Left ventricle myocardium inferior (tissue), 1 donor: ENCODE data around the gene RNLS. TPM values are rescaled to one million over a fixed set of nuclear protein-coding genes. Genes with fewer than 3 reads are reported as not detected.
A peak's percentile ranks its signal among the peaks of the same experiment; 100 is the strongest.

ENCODE experiments used
- DNase-seq: peaks from one replicate; pipeline ENCODE4 v3.0.0-alpha.2; 2020
- H3K27ac ChIP-seq: fragments of 200-600 bp; replicated peaks from 2 replicates; pipeline ENCODE4 v1.8.0; 2021
- H3K27me3 ChIP-seq: fragments of 200-600 bp; 2 replicates; pipeline ENCODE4 v1.8.0; 2021; ENCODE audit warnings: low read depth
- H3K36me3 ChIP-seq: fragments of 200-600 bp; 2 replicates; pipeline ENCODE4 v1.8.0; 2021
- H3K4me1 ChIP-seq: fragments of 200-600 bp; 2 replicates; pipeline ENCODE4 v1.8.0; 2021
- H3K4me3 ChIP-seq: fragments of 200-600 bp; 2 replicates; pipeline ENCODE4 v1.8.0; 2021; ENCODE audit warnings: mild to moderate bottlenecking, moderate library complexity
- H3K9me3 ChIP-seq: fragments of 200-600 bp; replicated peaks from 2 replicates; pipeline ENCODE4 v1.8.0; 2021
- intact Hi-C: fragments of 100-400 bp; cut with micrococcal nuclease; formaldehyde crosslinking; loops from one replicate; pipeline ENCODE4 v1.11.0; 2022
- total RNA-seq: library from RNA; stranded (reverse); fragmentation: NEBNext Ultra II Directional; extraction: Animal tissue kit (Norgen Biotek cat#: 25700); gene quantifications from one replicate; pipeline ENCODE4 v1.2.1, GENCODE V29; 2021
- TF ChIP-seq, protein P1 (sequence below): fragments of 200-600 bp; IDR thresholded peaks from 2 replicates; pipeline ENCODE4 v1.8.0; 2021; ENCODE audit warnings: antibody characterized with exemption, mild to moderate bottlenecking, borderline replicate concordance
- donor health status: DM: no; HTN: yes; CAD: no; lungs with severe emphysema.

RNLS gene
- total RNA-seq, 1 donor from 2014 or later: 14.3 TPM

DNA sequence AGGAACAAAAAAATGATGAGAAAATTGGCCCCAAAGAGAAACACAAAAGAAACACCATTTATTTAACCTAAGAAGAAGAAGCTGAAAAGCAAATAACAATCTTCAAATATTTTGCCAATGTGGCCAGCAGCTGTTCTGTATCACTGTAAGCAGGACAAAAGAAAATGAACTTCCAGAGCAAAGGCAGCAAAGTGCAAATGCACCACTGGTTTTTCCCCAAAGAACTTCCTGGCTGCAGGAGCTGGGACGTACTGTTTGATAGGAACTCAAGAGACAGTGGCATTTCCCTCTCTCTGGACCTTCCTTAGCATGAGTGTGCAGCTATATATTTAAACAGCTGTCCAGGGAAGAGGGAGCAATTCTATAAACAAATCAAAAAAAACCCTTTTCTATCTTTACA is 60.4 kb downstream of the RNLS start:
- TF ChIP-seq, protein P1, sequence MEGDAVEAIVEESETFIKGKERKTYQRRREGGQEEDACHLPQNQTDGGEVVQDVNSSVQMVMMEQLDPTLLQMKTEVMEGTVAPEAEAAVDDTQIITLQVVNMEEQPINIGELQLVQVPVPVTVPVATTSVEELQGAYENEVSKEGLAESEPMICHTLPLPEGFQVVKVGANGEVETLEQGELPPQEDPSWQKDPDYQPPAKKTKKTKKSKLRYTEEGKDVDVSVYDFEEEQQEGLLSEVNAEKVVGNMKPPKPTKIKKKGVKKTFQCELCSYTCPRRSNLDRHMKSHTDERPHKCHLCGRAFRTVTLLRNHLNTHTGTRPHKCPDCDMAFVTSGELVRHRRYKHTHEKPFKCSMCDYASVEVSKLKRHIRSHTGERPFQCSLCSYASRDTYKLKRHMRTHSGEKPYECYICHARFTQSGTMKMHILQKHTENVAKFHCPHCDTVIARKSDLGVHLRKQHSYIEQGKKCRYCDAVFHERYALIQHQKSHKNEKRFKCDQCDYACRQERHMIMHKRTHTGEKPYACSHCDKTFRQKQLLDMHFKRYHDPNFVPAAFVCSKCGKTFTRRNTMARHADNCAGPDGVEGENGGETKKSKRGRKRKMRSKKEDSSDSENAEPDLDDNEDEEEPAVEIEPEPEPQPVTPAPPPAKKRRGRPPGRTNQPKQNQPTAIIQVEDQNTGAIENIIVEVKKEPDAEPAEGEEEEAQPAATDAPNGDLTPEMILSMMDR: no peak
- Histone ChIP-seq H3K27ac (peak overlapping the region; percentile 9), H3K9me3 (no peaks in the 10 kb centered on the region), H3K4me1 (peaks cover 9% of the 10 kb centered on the region), H3K27me3 (no peaks in the 10 kb centered on the region), H3K36me3 (no peaks in the 10 kb centered on the region), H3K4me3 (no peak overlapping the region)
- no peak for DNase-seq
- intact Hi-C loops: no loop called here

DNA sequence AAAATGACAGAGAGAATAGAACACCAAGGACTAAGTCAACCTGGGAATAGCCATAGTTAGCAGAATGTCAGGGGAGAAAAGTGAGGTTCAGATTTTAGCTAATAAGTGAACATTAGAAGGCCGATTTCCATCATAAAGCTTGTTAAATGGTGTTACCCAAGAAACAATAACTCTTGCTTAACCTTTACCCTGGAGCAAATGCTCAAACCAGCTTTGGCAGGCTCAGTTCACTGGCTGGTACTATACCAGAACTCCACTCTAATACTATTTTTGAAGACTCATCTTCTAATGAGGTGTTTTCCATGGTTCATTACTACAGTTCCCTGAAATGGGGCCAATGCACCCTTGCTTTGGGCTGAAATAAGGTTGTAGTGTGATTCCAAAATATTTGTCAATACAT is 61.3 kb downstream of the RNLS start:
- H3K9me3 ChIP-seq: no peaks in the 10 kb centered on the region
- no peak overlapping the region for H3K4me3 ChIP-seq
- H3K4me1 ChIP-seq: peaks cover 9% of the 10 kb centered on the region
- intact Hi-C loops: no loop called here
- H3K27me3 ChIP-seq: no peaks in the 10 kb centered on the region
- H3K27ac ChIP-seq: no peak overlapping the region
- TF ChIP-seq, protein P1: no peak
- no peak for DNase-seq
- no peaks in the 10 kb centered on the region for H3K36me3 ChIP-seq

DNA sequence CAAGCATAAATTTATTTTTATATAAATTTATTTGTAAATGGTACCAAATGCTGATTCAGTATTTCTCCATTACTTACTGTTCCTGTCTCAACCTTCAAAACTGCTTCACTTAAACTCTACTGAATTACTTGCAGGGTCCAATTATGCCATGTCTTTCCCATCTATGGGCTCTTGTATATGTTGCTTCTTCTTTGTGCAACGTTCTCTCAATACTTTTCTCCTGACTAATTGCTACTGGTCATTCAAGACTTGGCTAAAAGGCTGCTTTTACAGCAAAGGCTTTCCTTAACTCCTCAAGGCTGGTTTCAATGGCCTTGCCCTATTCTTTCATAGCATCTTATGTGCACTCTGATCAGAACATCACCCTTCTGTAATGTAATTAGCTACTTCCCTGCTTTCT is 67.9 kb downstream of the RNLS start:
- Histone ChIP-seq H3K27ac (no peak overlapping the region), H3K4me3 (no peak overlapping the region), H3K4me1 (no peaks in the 10 kb centered on the region), H3K36me3 (no peaks in the 10 kb centered on the region), H3K9me3 (no peaks in the 10 kb centered on the region), H3K27me3 (no peaks in the 10 kb centered on the region)
- no peak for DNase-seq
- intact Hi-C loops: no loop called here
- TF ChIP-seq, protein P1: no peak

DNA sequence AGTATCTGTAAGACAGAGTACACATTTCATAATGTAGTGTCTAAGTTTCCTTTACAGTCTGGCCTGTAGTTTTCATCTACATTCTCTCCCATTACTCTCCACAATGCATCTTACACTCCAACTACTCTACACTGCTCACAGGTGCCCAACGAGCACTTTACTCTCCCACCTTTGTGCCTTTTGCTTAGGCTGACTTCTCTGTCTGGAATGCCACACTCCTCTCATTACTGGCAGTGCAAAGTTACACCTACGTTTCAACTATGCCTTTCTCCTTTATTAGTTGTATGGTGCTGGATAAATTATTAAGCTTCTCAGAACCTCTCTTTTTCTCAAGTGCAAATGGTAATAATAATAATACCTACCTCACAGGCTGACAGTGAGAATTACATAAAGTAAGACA is 70.5 kb downstream of the RNLS start:
- TF ChIP-seq, protein P1: no peak
- intact Hi-C loops: no loop called here
- Histone ChIP-seq H3K4me3 (no peak overlapping the region), H3K4me1 (peaks cover 4% of the 10 kb centered on the region), H3K9me3 (no peaks in the 10 kb centered on the region), H3K27ac (no peak overlapping the region), H3K27me3 (no peaks in the 10 kb centered on the region), H3K36me3 (no peaks in the 10 kb centered on the region)
- no peak for DNase-seq

DNA sequence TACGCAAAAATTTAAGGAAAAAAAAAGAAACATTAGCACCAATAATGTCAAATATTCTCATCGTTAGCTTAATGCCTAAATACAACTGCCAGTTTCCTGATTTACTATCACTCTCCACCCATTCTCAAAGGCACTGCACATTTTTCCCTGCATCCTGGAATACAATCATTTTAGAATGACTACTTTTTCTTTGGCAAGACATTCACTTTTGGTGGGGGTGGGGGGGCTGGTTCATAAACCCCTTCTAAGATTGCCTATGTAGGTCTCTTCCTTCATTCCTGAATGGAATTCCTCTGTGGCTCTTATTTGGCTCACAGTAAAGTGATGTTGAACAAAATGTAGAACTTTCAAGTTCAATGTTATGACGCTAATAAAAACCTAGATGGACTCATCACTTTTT is 74.3 kb downstream of the RNLS start:
- Histone ChIP-seq H3K9me3 (no peaks in the 10 kb centered on the region), H3K27me3 (no peaks in the 10 kb centered on the region), H3K27ac (no peak overlapping the region), H3K4me1 (peaks cover 6% of the 10 kb centered on the region), H3K36me3 (no peaks in the 10 kb centered on the region), H3K4me3 (no peak overlapping the region)
- intact Hi-C loops: no loop called here
- TF ChIP-seq, protein P1: no peak
- DNase-seq: no peak

DNA sequence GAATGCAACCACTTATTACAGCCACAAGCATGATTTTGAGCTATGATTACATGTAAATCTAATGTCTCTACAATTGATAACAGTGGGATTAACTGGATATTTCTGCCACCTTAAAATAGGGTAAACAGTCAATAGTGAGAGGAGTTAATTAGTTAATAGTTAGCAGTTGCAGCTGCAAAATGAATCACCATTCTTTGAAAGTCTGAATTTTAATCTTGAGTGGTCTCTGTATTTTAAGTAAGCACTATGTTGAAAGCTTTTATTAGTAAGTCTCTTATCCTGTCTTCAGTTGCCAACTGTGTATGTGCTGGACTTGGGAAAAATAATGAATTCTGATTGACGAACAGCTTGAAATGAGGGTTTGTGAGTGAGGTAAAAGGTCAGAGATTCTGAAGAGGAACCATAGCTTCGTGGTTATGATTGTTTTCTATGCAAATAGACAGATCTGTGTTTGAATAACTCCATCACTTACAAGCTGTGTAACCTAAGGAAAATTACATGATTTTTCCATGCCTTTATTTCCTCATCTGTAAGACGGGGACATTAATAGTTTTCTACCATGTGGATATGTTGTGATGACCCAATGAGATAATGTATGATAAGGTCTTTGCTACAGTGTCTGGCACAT is 75.2 kb downstream of the RNLS start:
- Histone ChIP-seq H3K36me3 (no peaks in the 10 kb centered on the region), H3K27me3 (no peaks in the 10 kb centered on the region), H3K27ac (no peak overlapping the region), H3K4me1 (peaks cover 6% of the 10 kb centered on the region), H3K4me3 (no peak overlapping the region), H3K9me3 (no peaks in the 10 kb centered on the region)
- TF ChIP-seq, protein P1: no peak
- DNase-seq: no peak
- intact Hi-C loops: no loop called here
